HG03135 (cell line): ENCODE measurements around the gene SLC26A11.

ENCODE experiments used
- ATAC-seq: cut with Tn5 transposase; IDR thresholded peaks from one replicate; pipeline ENCODE4 v1.9.1; 2021; ENCODE audit warnings: mild to moderate bottlenecking, moderate library complexity; ENCODE audit not compliant: unreplicated experiment

SLC26A11 gene

GRCh38 chr17:80277751-80278671, 57.8 kb downstream of the SLC26A11 start:
- no peak for ATAC-seq

GRCh38 chr17:80279895-80280294, 59.7 kb downstream of the SLC26A11 start:
- no peak for ATAC-seq

GRCh38 chr17:80281516-80281915, 61.3 kb downstream of the SLC26A11 start:
- no peak for ATAC-seq

- no peak for ATAC-seq
Measured at GRCh38 chr17:80283116-80283852, 63.1 kb downstream of the SLC26A11 start.

GRCh38 chr17:80284631-80285030, 64.4 kb downstream of the SLC26A11 start:
- no peak for ATAC-seq

GRCh38 chr17:80285237-80285920, 65.2 kb downstream of the SLC26A11 start:
- no peak for ATAC-seq

- ATAC-seq: no peak
Measured at GRCh38 chr17:80286638-80286960, 66.4 kb downstream of the SLC26A11 start.

GRCh38 chr17:80287038-80287437, 66.8 kb downstream of the SLC26A11 start:
- no peak for ATAC-seq

DNA sequence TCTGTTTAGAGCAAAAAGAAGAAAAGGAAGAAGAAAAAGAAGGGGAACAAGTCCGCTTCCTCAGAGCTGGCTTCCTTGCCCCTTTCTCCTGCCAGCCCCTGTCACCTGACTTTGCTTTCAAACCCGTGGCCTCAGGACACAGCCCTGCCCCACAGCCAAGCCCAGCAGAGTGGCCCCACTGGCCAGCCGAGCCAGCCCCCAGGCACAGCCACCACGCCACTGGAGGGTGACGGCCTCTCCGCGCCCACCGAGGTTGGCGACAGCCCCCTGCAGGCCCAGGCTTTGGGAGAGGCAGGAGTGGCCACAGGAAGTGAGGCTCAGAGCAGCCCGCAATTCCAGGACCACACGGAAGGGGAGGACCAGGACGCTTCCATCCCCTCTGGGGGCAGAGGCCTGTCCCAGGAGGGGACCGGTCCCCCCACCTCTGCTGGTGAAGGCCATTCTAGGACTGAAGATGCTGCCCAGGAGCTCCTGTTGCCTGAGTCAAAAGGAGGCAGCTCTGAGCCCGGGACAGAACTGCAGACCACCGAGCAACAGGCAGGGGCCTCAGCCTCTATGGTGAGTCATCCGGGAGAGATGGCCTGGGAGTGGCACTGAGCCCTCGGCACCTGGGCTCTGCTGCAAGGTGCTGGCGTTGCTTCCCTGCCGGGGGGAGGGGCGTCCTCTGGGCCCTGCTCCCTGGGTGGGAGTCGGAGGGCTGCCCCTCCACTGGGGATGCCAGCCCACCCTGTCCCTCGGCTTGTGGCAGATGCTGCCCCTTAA, 67.8 kb downstream of the SLC26A11 start:
- no peak for ATAC-seq

DNA sequence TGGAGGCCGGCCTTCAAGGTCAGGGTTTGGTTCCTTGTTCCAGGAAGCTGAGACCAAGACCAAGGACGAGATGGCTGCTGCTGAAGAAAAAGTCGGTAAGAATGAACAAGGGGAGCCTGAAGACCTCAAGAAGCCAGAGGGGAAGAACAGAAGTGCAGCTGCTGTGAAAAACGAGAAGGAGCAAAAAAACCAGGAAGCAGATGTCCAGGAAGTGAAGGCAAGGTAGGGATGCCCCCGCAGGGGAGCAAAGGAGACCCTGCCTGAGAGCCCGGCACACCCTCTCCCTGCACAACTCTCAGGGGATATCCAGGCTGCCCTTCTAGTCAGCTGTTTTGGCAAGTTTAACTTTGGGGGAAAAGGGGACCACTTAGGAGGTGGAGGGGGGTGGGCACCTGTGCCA, 69.4 kb downstream of the SLC26A11 start:
- ATAC-seq: no peak

GRCh38 chr17:80290156-80290555, 69.9 kb downstream of the SLC26A11 start:
- no peak for ATAC-seq

GRCh38 chr17:80291260-80291659, 71.0 kb downstream of the SLC26A11 start:
- ATAC-seq: no peak

DNA sequence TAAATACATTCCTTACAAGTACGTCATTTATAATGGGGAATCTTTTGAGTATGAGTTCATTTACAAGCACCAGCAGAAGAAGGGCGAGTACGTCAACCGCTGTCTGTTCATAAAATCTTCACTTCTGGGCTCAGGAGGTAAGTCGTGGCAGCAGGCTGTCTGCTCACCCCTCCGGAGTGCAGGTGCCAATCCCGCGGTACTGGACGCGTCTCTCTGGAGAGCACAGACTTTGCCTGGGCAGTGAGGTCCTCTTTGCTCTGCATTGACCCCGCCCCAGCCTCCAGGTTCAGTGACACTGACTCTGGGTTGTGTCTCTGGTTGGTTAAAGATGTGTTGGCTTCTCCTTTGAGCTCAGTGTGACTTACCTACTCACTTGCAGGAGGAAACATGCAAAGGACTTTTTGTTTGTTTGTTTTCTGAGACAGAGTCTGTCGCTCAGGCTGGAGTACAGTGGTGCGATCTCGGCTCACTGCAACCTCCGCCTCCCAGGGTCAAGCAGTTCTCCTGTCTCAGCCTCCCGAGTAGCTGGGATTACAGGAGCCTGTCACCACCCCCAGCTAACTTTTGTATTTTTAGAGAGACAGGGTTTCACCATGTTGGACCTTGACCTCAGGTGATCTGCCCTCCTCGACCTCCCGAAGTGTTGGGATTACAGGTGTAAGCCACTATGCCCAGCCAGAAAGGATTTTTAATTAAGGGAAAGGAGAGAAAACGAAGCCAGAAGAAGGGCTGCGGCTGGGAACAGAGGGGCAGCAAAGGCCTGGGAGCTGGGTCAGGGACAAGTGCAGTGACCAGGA, 71.7 kb downstream of the SLC26A11 start:
- no peak for ATAC-seq

- no peak for ATAC-seq
Measured at GRCh38 chr17:80292521-80292971, 72.3 kb downstream of the SLC26A11 start.

GRCh38 chr17:80294210-80294609, 74.0 kb downstream of the SLC26A11 start:
- ATAC-seq: no peak

- no peak for ATAC-seq
Measured at GRCh38 chr17:80294653-80295052, 74.4 kb downstream of the SLC26A11 start.

- no peak for ATAC-seq
Measured at GRCh38 chr17:80295146-80295545, 74.9 kb downstream of the SLC26A11 start.

- ATAC-seq: no peak
Measured at GRCh38 chr17:80295559-80295958, 75.3 kb downstream of the SLC26A11 start.

DNA sequence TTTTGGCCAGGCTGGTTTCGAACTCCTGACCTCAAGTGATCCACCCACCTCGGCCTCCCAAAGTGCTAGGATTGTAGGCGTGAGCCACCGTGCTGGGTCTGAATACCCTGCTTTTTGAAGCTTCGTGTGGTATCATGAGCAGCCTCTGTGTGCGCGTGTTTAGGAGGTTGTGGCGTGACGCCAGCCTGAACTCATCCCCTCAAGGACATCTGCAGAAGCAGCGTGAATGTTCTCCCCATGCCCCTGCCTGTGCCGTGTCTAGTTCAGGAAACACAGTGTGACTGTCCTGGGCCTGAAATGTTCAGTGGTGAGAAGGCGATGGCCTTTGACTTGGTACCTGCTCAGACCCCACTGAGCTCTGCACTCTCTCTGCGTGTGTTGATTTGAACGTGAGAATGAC, 76.0 kb downstream of the SLC26A11 start:
- ATAC-seq: no peak

- no peak for ATAC-seq
Measured at GRCh38 chr17:80297996-80298560, 77.9 kb downstream of the SLC26A11 start.
